H9 (cell line): ENCODE measurements around the gene MVP. TPM values are rescaled to one million over a fixed set of nuclear protein-coding genes. Genes with fewer than 3 reads are reported as not detected.

Experiments
- DNase-seq: peaks from one replicate; pipeline ENCODE4 v3.0.0-alpha.2; 2017
- H2AFZ ChIP-seq: one replicate; pipeline ENCODE4 v1.6.1; 2013; ENCODE audit warnings: mild to moderate bottlenecking, low read length, control low read depth, moderate library complexity
- H2AK5ac ChIP-seq: 2 replicates; pipeline ENCODE4 v1.6.1; 2013; ENCODE audit warnings: low read length, control low read depth, mixed read lengths; ENCODE audit not compliant: insufficient read length
- H2BK120ac ChIP-seq: one replicate; pipeline ENCODE4 v1.6.1; 2013; ENCODE audit warnings: low read depth, mild to moderate bottlenecking, low read length, control low read depth, inconsistent platforms; ENCODE audit not compliant: poor library complexity, severe bottlenecking
- H2BK12ac ChIP-seq: 2 replicates; pipeline ENCODE4 v1.6.1; 2013; ENCODE audit warnings: low read length, control low read depth, mixed read lengths, low read depth; ENCODE audit not compliant: insufficient read length
- H2BK15ac ChIP-seq: 2 replicates; pipeline ENCODE4 v1.6.1; 2013; ENCODE audit warnings: low read depth, low read length, control low read depth
- H2BK20ac ChIP-seq: one replicate; pipeline ENCODE4 v1.6.1; 2013; ENCODE audit warnings: low read depth, mild to moderate bottlenecking, low read length, control low read depth, inconsistent platforms; ENCODE audit not compliant: poor library complexity, severe bottlenecking
- H2BK5ac ChIP-seq: 2 replicates; pipeline ENCODE4 v1.6.1; 2013; ENCODE audit warnings: low read length, control low read depth, mixed read lengths; ENCODE audit not compliant: insufficient read length
- H3K14ac ChIP-seq: 2 replicates; pipeline ENCODE4 v1.6.1; 2013; ENCODE audit warnings: low read length, control low read depth; ENCODE audit not compliant: insufficient read depth
- H3K18ac ChIP-seq: 2 replicates; pipeline ENCODE4 v1.6.1; 2013; ENCODE audit warnings: low read depth, mild to moderate bottlenecking, mixed read lengths, low read length, control low read depth; ENCODE audit not compliant: insufficient read length
- H3K23ac ChIP-seq: 2 replicates; pipeline ENCODE4 v1.6.1; 2013; ENCODE audit warnings: low read length, control low read depth, mixed read lengths, low read depth; ENCODE audit not compliant: insufficient read length
- H3K23me2 ChIP-seq: 2 replicates; pipeline ENCODE4 v1.6.1; 2013; ENCODE audit warnings: low read depth, mild to moderate bottlenecking, mixed read lengths, low read length, control low read depth; ENCODE audit not compliant: insufficient read length, poor library complexity, severe bottlenecking
- H3K27ac ChIP-seq: 2 replicates; pipeline ENCODE4 v1.5.1; 2013; ENCODE audit warnings: low read length, control low read depth, mixed read lengths, low read depth; ENCODE audit not compliant: insufficient read length
- H3K27me3 ChIP-seq: 2 replicates; pipeline ENCODE4 v1.6.1; 2013; ENCODE audit warnings: low read length, control low read depth, inconsistent platforms; ENCODE audit not compliant: insufficient read depth
- H3K4ac ChIP-seq: 2 replicates; pipeline ENCODE4 v1.6.1; 2013; ENCODE audit warnings: low read depth, mild to moderate bottlenecking, control low read depth, inconsistent platforms, low read length, moderate library complexity
- H3K4me1 ChIP-seq: 2 replicates; pipeline ENCODE4 v1.6.1; 2013; ENCODE audit warnings: low read length, control low read depth, inconsistent platforms; ENCODE audit not compliant: insufficient read depth
- H3K4me2 ChIP-seq: 2 replicates; pipeline ENCODE4 v1.6.1; 2013; ENCODE audit warnings: low read length, control low read depth, mixed read lengths; ENCODE audit not compliant: insufficient read length, insufficient read depth
- H3K56ac ChIP-seq: 2 replicates; pipeline ENCODE4 v1.6.1; 2013; ENCODE audit warnings: low read depth, mild to moderate bottlenecking, mixed read lengths, low read length, control low read depth; ENCODE audit not compliant: insufficient read length
- H3K79me1 ChIP-seq: 2 replicates; pipeline ENCODE4 v1.6.1; 2013; ENCODE audit warnings: low read depth, mild to moderate bottlenecking, moderate library complexity, low read length, control low read depth, inconsistent platforms; ENCODE audit not compliant: insufficient read depth, poor library complexity, severe bottlenecking
- H3K79me2 ChIP-seq: 2 replicates; pipeline ENCODE4 v1.6.1; 2013; ENCODE audit warnings: low read length, control low read depth, inconsistent platforms; ENCODE audit not compliant: insufficient read depth
- H3K9ac ChIP-seq: 2 replicates; pipeline ENCODE4 v1.6.1; 2013; ENCODE audit warnings: low read length, control low read depth, mixed read lengths; ENCODE audit not compliant: insufficient read length; ENCODE audit errors: extremely low read depth
- H3K9me3 ChIP-seq: one replicate; pipeline ENCODE4 v1.6.1; 2013; ENCODE audit warnings: low read depth, low read length, inconsistent platforms; ENCODE audit not compliant: control insufficient read depth
- H3T11ph ChIP-seq: one replicate; pipeline ENCODE4 v1.6.1; 2013; ENCODE audit warnings: mild to moderate bottlenecking, low read length, control low read depth, inconsistent platforms
- H4K20me1 ChIP-seq: one replicate; pipeline ENCODE4 v1.6.1; 2013; ENCODE audit not compliant: control insufficient read depth, insufficient read length, insufficient read depth
- H4K5ac ChIP-seq: 2 replicates; pipeline ENCODE4 v1.6.1; 2013; ENCODE audit warnings: low read depth, mild to moderate bottlenecking, mixed read lengths, low read length, control low read depth; ENCODE audit not compliant: insufficient read length
- H4K8ac ChIP-seq: replicated peaks from 2 replicates; pipeline ENCODE4 v1.6.1; 2013; ENCODE audit warnings: low read length, control low read depth, mixed read lengths, low read depth; ENCODE audit not compliant: insufficient read length
- H4K91ac ChIP-seq: 2 replicates; pipeline ENCODE4 v1.6.1; 2013; ENCODE audit warnings: low read depth, mild to moderate bottlenecking, moderate library complexity, mixed read lengths, low read length, control low read depth; ENCODE audit not compliant: insufficient read length
- H3K27ac Mint-ChIP-seq, 3 experiments: 2 replicates in 2 of 3; 3 replicates in 1 of 3; pipeline ENCODE4 v1.8.0; 2020 to 2021; ENCODE audit warnings: mixed read lengths in 3 of 3, mild to moderate bottlenecking in 1 of 3, moderate library complexity in 1 of 3
- H3K27me3 Mint-ChIP-seq: 2 replicates; pipeline ENCODE4 v1.8.0; 2021; ENCODE audit warnings: low read depth, mild to moderate bottlenecking, moderate library complexity, mixed read lengths
- H3K36me3 Mint-ChIP-seq, 3 experiments: 2 replicates in 2 of 3; 3 replicates in 1 of 3; pipeline ENCODE4 v1.8.0; 2020 to 2021; ENCODE audit warnings: low read depth in 3 of 3, mixed read lengths in 3 of 3; ENCODE audit not compliant: insufficient read depth in 1 of 3
- H3K4me1 Mint-ChIP-seq, 2 experiments: 2 replicates each; pipeline ENCODE4 v1.8.0; 2020; ENCODE audit warnings: mixed read lengths in 2 of 2
- H3K4me3 Mint-ChIP-seq, 2 experiments: 2 replicates in 1 of 2; 3 replicates in 1 of 2; pipeline ENCODE4 v1.8.0; 2020 to 2021; ENCODE audit warnings: mild to moderate bottlenecking in 2 of 2, mixed read lengths in 2 of 2, moderate library complexity in 1 of 2
- H3K9me3 Mint-ChIP-seq, 2 experiments: 2 replicates in 1 of 2; 3 replicates in 1 of 2; pipeline ENCODE4 v1.8.0; 2020; ENCODE audit warnings: mild to moderate bottlenecking in 2 of 2, mixed read lengths in 2 of 2, moderate library complexity in 1 of 2
- WGBS: extraction: QIAGEN DNeasy Blood & Tissue Kit; methylation state at CpG from one replicate; pipeline ENCODE4 v1.1.7; 2013; ENCODE audit warnings: missing lambda C conversion rate, low lambda C conversion rate, mixed read lengths; ENCODE audit not compliant: insufficient read length; ENCODE audit errors: extremely low coverage; 5-methylcytosine and 5-hydroxymethylcytosine counted together
- total RNA-seq: library from RNA; stranded (reverse); gene quantifications from 2 replicates; pipeline ENCODE4 v1.2.1, GENCODE V29; 2021
- TF ChIP-seq, protein P1 (sequence below): fragments of 200-600 bp; sonication (generic); conservative IDR thresholded peaks from 3 replicates; pipeline ENCODE4 v1.8.0; 2021; ENCODE audit warnings: antibody characterized with exemption, mild to moderate bottlenecking

Gene MVP
- total RNA-seq, 1 experiment from 2014 or later: 3.1 TPM

DNA sequence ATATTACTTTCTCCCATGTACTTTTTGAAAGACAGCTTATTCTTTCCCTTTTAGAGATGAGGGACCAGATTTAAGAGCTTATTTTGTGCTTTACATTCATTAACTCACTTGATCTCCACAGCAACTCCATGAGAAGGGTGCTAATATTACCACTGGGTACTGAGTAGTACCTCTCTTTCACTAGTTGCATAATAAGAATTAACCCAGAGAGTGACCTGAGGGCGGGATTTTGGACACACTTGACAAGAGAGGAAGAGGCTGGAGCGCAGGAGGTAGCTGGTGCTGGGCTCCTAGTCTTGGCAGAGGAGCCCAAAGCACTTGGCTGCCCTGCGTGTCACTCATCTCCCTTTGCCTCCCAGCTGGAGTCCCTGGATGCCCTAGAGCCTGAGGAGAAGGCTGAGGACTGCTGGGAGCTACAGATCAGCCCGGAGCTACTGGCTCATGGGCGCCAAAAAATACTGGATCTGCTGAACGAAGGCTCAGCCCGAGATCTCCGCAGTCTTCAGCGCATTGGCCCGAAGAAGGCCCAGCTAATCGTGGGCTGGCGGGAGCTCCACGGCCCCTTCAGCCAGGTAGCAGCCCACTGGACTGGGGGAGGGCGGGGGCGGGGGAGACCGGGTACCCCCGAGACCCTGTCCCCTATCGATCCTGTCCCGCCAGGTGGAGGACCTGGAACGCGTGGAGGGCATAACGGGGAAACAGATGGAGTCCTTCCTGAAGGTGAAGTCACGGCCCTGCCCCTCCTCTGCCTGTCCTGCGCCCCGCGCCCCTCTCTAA, 15.6 kb upstream of the MVP start:
- H3T11ph ChIP-seq: no peak overlapping the region
- H3K9me3 ChIP-seq: no peaks in the 10 kb centered on the region
- H3K56ac ChIP-seq: no peak overlapping the region
- H3K23me2 ChIP-seq: peaks cover 19% of the 10 kb centered on the region
- H3K27me3 ChIP-seq: no peaks in the 10 kb centered on the region
- Mint-ChIP-seq H3K4me3 (peak overlapping the region; percentile 93 to 98), H3K36me3 (peaks cover 30 to 69% (median 51%) of the 10 kb centered on the region in 3 experiments), H3K4me1 (peaks cover 29 to 45% of the 10 kb centered on the region in 2 experiments), H3K9me3 (no peaks in the 10 kb centered on the region; a peak in 1 of 5 replicates), H3K27ac (peak overlapping the region; percentile 100), H3K27me3 (peaks cover 1% of the 10 kb centered on the region)
- H3K18ac ChIP-seq: peak overlapping the region; percentile 50
- H3K4ac ChIP-seq: no peak overlapping the region
- no peak overlapping the region for H3K23ac ChIP-seq
- WGBS: no CpG with 5 or more reads among the region's 26 CpGs
- no peak overlapping the region for H2BK15ac ChIP-seq
- H4K5ac ChIP-seq: no peak overlapping the region
- peak overlapping the region; percentile 10; the same call in 1 of the 2 replicates for H3K14ac ChIP-seq
- peak overlapping the region; percentile 67 for H3K9ac ChIP-seq
- no peak overlapping the region for H2BK12ac ChIP-seq
- peak overlapping the region; percentile 48 for H3K4me2 ChIP-seq
- TF ChIP-seq, protein P1, sequence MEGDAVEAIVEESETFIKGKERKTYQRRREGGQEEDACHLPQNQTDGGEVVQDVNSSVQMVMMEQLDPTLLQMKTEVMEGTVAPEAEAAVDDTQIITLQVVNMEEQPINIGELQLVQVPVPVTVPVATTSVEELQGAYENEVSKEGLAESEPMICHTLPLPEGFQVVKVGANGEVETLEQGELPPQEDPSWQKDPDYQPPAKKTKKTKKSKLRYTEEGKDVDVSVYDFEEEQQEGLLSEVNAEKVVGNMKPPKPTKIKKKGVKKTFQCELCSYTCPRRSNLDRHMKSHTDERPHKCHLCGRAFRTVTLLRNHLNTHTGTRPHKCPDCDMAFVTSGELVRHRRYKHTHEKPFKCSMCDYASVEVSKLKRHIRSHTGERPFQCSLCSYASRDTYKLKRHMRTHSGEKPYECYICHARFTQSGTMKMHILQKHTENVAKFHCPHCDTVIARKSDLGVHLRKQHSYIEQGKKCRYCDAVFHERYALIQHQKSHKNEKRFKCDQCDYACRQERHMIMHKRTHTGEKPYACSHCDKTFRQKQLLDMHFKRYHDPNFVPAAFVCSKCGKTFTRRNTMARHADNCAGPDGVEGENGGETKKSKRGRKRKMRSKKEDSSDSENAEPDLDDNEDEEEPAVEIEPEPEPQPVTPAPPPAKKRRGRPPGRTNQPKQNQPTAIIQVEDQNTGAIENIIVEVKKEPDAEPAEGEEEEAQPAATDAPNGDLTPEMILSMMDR: no peak
- no peaks in the 10 kb centered on the region; the same call in 1 of the 2 replicates for H3K4me1 ChIP-seq
- no peak overlapping the region for H4K8ac ChIP-seq
- H2AFZ ChIP-seq: no peak overlapping the region
- DNase-seq: no peak
- no peaks in the 10 kb centered on the region for H4K20me1 ChIP-seq
- H3K27ac ChIP-seq: no peak overlapping the region
- no peak overlapping the region for H2BK5ac ChIP-seq
- H2BK120ac ChIP-seq: no peak overlapping the region
- H3K79me1 ChIP-seq: no peaks in the 10 kb centered on the region
- H2BK20ac ChIP-seq: no peak overlapping the region
- H2AK5ac ChIP-seq: no peak overlapping the region
- H3K79me2 ChIP-seq: peaks cover 2% of the 10 kb centered on the region; the same call in 1 of the 2 replicates
- no peak overlapping the region for H4K91ac ChIP-seq
